ENCODE measurements around the gene MAB21L4. TPM values are rescaled to one million over a fixed set of nuclear protein-coding genes. Genes with fewer than 3 reads are reported as not detected.

The MAB21L4 gene
- total RNA-seq, 1 donor from 2014 or later, result not detected

- Mint-ChIP-seq H3K27ac (no peak overlapping the region), H3K27me3 (ENCODE audit: insufficient read depth) (peaks cover 8% of the 10 kb centered on the region), H3K4me1 (ENCODE audit: low read depth) (no peaks in the 10 kb centered on the region), H3K4me3 (no peak overlapping the region), H3K9me3 (no peaks in the 10 kb centered on the region), H3K36me3 (ENCODE audit: low read depth) (no peaks in the 10 kb centered on the region)
- intact Hi-C loops (cut with micrococcal nuclease), result no loop called here
- no peak for DNase-seq (ENCODE audit: low spot score)
Observed at GRCh38 chr2:240919786-240920782, 24.1 kb upstream of the MAB21L4 start.

- Mint-ChIP-seq H3K27me3 (ENCODE audit: insufficient read depth) (peaks cover 8% of the 10 kb centered on the region), H3K36me3 (ENCODE audit: low read depth) (no peaks in the 10 kb centered on the region), H3K9me3 (no peaks in the 10 kb centered on the region), H3K4me1 (ENCODE audit: low read depth) (no peaks in the 10 kb centered on the region), H3K27ac (no peak overlapping the region), H3K4me3 (no peak overlapping the region)
- DNase-seq (ENCODE audit: low spot score), result no peak
- intact Hi-C loops (cut with micrococcal nuclease), result no loop called here
Observed at GRCh38 chr2:240919161-240919781, 23.3 kb upstream of the MAB21L4 start.

- Mint-ChIP-seq H3K4me1 (ENCODE audit: low read depth) (no peaks in the 10 kb centered on the region), H3K27ac (no peak overlapping the region), H3K9me3 (no peaks in the 10 kb centered on the region), H3K36me3 (ENCODE audit: low read depth) (no peaks in the 10 kb centered on the region), H3K27me3 (ENCODE audit: insufficient read depth) (peaks cover 9% of the 10 kb centered on the region), H3K4me3 (no peak overlapping the region)
- no peak for DNase-seq (ENCODE audit: low spot score)
- intact Hi-C loops (cut with micrococcal nuclease), result no loop called here
Observed at GRCh38 chr2:240918258-240919091, 22.5 kb upstream of the MAB21L4 start.

- Mint-ChIP-seq H3K27ac (no peak overlapping the region), H3K4me1 (ENCODE audit: low read depth) (no peaks in the 10 kb centered on the region), H3K27me3 (ENCODE audit: insufficient read depth) (peaks cover 13% of the 10 kb centered on the region), H3K36me3 (ENCODE audit: low read depth) (no peaks in the 10 kb centered on the region), H3K4me3 (no peak overlapping the region), H3K9me3 (no peaks in the 10 kb centered on the region)
- intact Hi-C loops (cut with micrococcal nuclease), result no loop called here
- no peak for DNase-seq (ENCODE audit: low spot score)
Observed at GRCh38 chr2:240917684-240918257, 21.8 kb upstream of the MAB21L4 start.

- no peak overlapping the region for H3K4me3 Mint-ChIP-seq
- intact Hi-C loops (cut with micrococcal nuclease), result no loop called here
- DNase-seq (ENCODE audit: low spot score), result no peak
- no peaks in the 10 kb centered on the region for H3K9me3 Mint-ChIP-seq
- peaks cover 13% of the 10 kb centered on the region for H3K27me3 Mint-ChIP-seq (ENCODE audit: insufficient read depth)
- no peaks in the 10 kb centered on the region for H3K4me1 Mint-ChIP-seq (ENCODE audit: low read depth)
- H3K36me3 Mint-ChIP-seq (ENCODE audit: low read depth), result no peaks in the 10 kb centered on the region
- no peak overlapping the region for H3K27ac Mint-ChIP-seq
Observed at GRCh38 chr2:240917009-240917683, 21.2 kb upstream of the MAB21L4 start.

- Mint-ChIP-seq H3K27ac (no peak overlapping the region), H3K9me3 (no peaks in the 10 kb centered on the region), H3K4me1 (ENCODE audit: low read depth) (no peaks in the 10 kb centered on the region), H3K4me3 (no peak overlapping the region), H3K27me3 (ENCODE audit: insufficient read depth) (peaks cover 13% of the 10 kb centered on the region), H3K36me3 (ENCODE audit: low read depth) (no peaks in the 10 kb centered on the region)
- DNase-seq (ENCODE audit: low spot score), result no peak
- intact Hi-C loops (cut with micrococcal nuclease), result no loop called here
Observed at GRCh38 chr2:240916571-240917008, 20.6 kb upstream of the MAB21L4 start.

GRCh38 chr2:240915526-240916341 is 19.8 kb upstream of the MAB21L4 start:
- intact Hi-C loops (cut with micrococcal nuclease), result no loop called here
- Mint-ChIP-seq H3K4me1 (ENCODE audit: low read depth) (no peaks in the 10 kb centered on the region), H3K27me3 (ENCODE audit: insufficient read depth) (peaks cover 13% of the 10 kb centered on the region), H3K4me3 (no peak overlapping the region), H3K27ac (no peak overlapping the region), H3K9me3 (no peaks in the 10 kb centered on the region), H3K36me3 (ENCODE audit: low read depth) (no peaks in the 10 kb centered on the region)
- DNase-seq (ENCODE audit: low spot score), result no peak

GRCh38 chr2:240914645-240915525 is 18.9 kb upstream of the MAB21L4 start:
- intact Hi-C loops (cut with micrococcal nuclease), result loop anchor here (5.0 kb wide), 1 partner anchor 697 kb away; no protein-coding TSS in a partner anchor
- Mint-ChIP-seq H3K9me3 (no peaks in the 10 kb centered on the region), H3K27ac (no peak overlapping the region), H3K4me1 (ENCODE audit: low read depth) (no peaks in the 10 kb centered on the region), H3K27me3 (ENCODE audit: insufficient read depth) (peaks cover 13% of the 10 kb centered on the region), H3K4me3 (no peak overlapping the region), H3K36me3 (ENCODE audit: low read depth) (no peaks in the 10 kb centered on the region)
- DNase-seq (ENCODE audit: low spot score), result no peak

GRCh38 chr2:240913810-240914644 is 18.1 kb upstream of the MAB21L4 start:
- H3K4me1 Mint-ChIP-seq (ENCODE audit: low read depth), result no peaks in the 10 kb centered on the region
- DNase-seq (ENCODE audit: low spot score), result peak; percentile 48
- H3K9me3 Mint-ChIP-seq, result no peaks in the 10 kb centered on the region
- H3K36me3 Mint-ChIP-seq (ENCODE audit: low read depth), result no peaks in the 10 kb centered on the region
- H3K4me3 Mint-ChIP-seq, result no peak overlapping the region
- peaks cover 13% of the 10 kb centered on the region for H3K27me3 Mint-ChIP-seq (ENCODE audit: insufficient read depth)
- intact Hi-C loops (cut with micrococcal nuclease), result loop anchor here (5.0 kb wide), 1 partner anchor 698 kb away; no protein-coding TSS in a partner anchor
- H3K27ac Mint-ChIP-seq, result no peak overlapping the region
